Heart right ventricle (tissue), 16 donors: Measurements from ENCODE around the gene SLC2A4RG. TPM values are rescaled to one million over a fixed set of nuclear protein-coding genes. Genes with fewer than 3 reads are reported as not detected.
A peak's percentile ranks its signal among the peaks of the same experiment; 100 is the strongest.
"Not testable (repeated sequence)": the region's sequence is repeated elsewhere in the genome, so short reads cannot be mapped to it uniquely, and the experiment has no call there.

ENCODE experiments used
- ATAC-seq, 8 donors: fragments of 200-7000 bp; cut with Tn5 transposase; one replicate each; pipeline ENCODE4 v1.9.1; 2020; ENCODE audit warnings: mild to moderate bottlenecking in 8 of 8, moderate library complexity in 8 of 8, moderate number of reproducible peaks in 1 of 8
- DNase-seq, 2 donors: peaks; one replicate each; pipeline ENCODE4 v3.0.0-alpha.2; 2020
- H3K27ac ChIP-seq, 10 donors: fragments of 200-600 bp; sonication (generic) in 2 of 10; one replicate each; pipeline versions ENCODE4 v1.5.0 to v1.8.0; 2020 to 2022; ENCODE audit warnings: mild to moderate bottlenecking in 3 of 10
- H3K27me3 ChIP-seq, 7 donors: fragments of 200-600 bp; one replicate each; pipeline ENCODE4 v1.8.0; 2021 to 2022; ENCODE audit warnings: mild to moderate bottlenecking in 2 of 7
- H3K36me3 ChIP-seq, 9 donors: fragments of 200-600 bp; sonication (generic) in 1 of 9; one replicate each; pipeline versions ENCODE4 v1.5.0 to v1.8.0; 2020 to 2022; ENCODE audit warnings: mild to moderate bottlenecking in 2 of 9
- H3K4me1 ChIP-seq, 9 donors: fragments of 200-600 bp; sonication (generic) in 1 of 9; one replicate each; pipeline versions ENCODE4 v1.5.0 to v1.8.0; 2020 to 2022; ENCODE audit warnings: mild to moderate bottlenecking in 4 of 9
- H3K4me3 ChIP-seq, 10 donors: fragments of 200-600 bp; sonication (generic) in 2 of 10; one replicate each; pipeline versions ENCODE4 v1.5.0 to v1.8.0; 2020 to 2022; ENCODE audit warnings: mild to moderate bottlenecking in 7 of 10, moderate library complexity in 2 of 10
- H3K9me3 ChIP-seq, 11 donors: fragments of 200-600 bp in 10 of 11; sonication (generic) in 2 of 11; one replicate each; pipeline versions ENCODE4 v1.5.0 to v1.8.0; 2013 to 2022; ENCODE audit warnings: mild to moderate bottlenecking in 2 of 11, control low read depth in 1 of 11, moderate library complexity in 1 of 11
- WGBS, 2 donors: extraction: QIAGEN DNeasy Blood & Tissue Kit; methylation state at CpG; one replicate each; pipeline ENCODE4 v1.1.7; 2013; ENCODE audit warnings: inconsistent platforms in 1 of 2; 5-methylcytosine and 5-hydroxymethylcytosine counted together
- intact Hi-C, 10 donors: fragments of 100-400 bp; cut with DNase I; formaldehyde crosslinking; loops; one replicate each; pipeline versions ENCODE4 v1.11.1 to v1.14.2; 2022
- polyA plus RNA-seq, 2 donors: library from polyadenylated mRNA; stranded (reverse); fragments of 200-250 nt; gene quantifications; one replicate each; pipeline ENCODE4 v1.2.3, GENCODE V29; 2013
- total RNA-seq, 10 donors: library from RNA; stranded (reverse); fragmentation: NEBNext Ultra II Directional in 3 of 10; extraction: Animal tissue kit (Norgen Biotek cat#: 25700) in 3 of 10; gene quantifications; one replicate each; pipeline versions ENCODE4 v1.2.1 to v1.2.4, GENCODE V29; 2021 to 2023
- TF ChIP-seq, protein P1 (sequence below), 9 donors: fragments of 200-600 bp; sonication (generic) in 2 of 9; IDR thresholded peaks; one replicate each; pipeline versions ENCODE4 v1.5.0 to v1.8.0; 2021 to 2022; ENCODE audit warnings: antibody characterized with exemption in 9 of 9, mild to moderate bottlenecking in 5 of 9, moderate library complexity in 1 of 9
- donor health status: Arrhythmogenic right ventricular cardiomyopathy.
- donor health status: ischemic (EF 13 %, LVEDD 7.1; RV severe dilation, severe dysfunction).
- donor health status: healthy with polysubstance abuse.
- donor health status: DM: no; HTN: yes; CAD: no.
- donor health status: DM: no; HTN: no; CAD: no.
- donor health status: ischemic (EF 25% LVEDD 6.9; RV normal size, moderate dysfunction).
- donor health status: ischemic (EF 25% LVEDD 5.7; RV mildly dilated, moderate dysfunction).
- donor health status: healthy.
- donor health status: DM: yes; HTN: yes; CAD: no.
- donor health status: Ischemic cardiomyopathy.
- donor health status: ischemic (EF 35%, LVEDD 5.7; RV mildly dilated, moderate dysfunction).
- donor health status: nonischemic (EF 11% LVEDD 7.7; RV severe dilation, severe dysfunction).
- donor health status: DM: yes; HTN: yes; CAD: no.
- donor health status: PGD.
- donor health status: ischemic (EF 29% LVEDD 5.4; RV normal size, mild dysfunction).
- donor health status: nonischemic (EF 23%, LVEDD 6.1; RV moderate dilation, normal function).

SLC2A4RG gene
- total and polyA plus RNA-seq, 12 donors, result 36.3 to 114 (median 76.8) TPM

DNA sequence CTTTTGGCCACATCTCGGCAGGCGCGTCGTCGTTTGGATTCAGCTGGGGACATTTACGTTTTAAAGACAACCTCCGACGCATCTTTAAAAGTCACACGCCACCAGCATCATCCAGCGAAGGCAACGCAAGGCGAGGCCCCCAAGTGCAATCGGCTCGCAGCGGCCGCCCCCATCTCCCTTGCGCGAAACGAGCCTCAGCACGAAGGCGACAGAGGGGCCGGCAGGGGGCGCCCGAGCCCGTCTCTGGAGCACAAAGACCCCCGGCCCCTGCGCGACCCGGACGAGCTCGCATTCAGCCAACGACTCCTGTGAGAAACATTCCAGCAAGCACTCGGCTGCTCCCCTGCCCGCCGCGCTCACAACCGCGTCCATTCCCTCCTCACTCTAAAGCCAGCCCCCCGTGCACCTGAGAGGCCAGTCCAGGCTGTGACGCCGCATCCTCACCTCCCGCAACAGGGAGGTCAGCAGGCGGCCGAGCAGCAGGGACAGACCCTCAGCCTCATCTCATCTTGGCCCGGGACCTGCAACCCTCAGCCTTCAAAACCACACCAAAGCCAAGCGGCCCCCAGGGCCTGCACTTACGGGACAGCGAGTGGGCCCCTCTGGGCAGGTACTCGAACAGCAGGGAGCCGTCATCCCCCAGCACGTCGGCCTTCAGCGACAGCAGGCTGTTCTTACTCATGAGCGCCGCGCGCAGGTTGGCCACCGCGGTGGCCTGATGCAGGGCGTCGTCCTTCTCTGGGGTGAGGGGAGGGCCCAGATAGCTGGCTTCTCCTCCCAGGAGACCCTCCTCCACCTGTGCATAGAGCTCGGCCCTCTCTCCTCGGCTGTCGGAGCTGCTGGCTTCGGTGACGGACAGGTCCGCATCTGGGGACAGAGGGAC, 35.8 kb downstream of the SLC2A4RG start:
- no peaks in the 10 kb centered on the region for H3K9me3 ChIP-seq
- no peaks in the 10 kb centered on the region for H3K27me3 ChIP-seq
- peak overlapping the region in 2 of 10 donors; percentile 17 to 18 for H3K4me3 ChIP-seq
- TF ChIP-seq, protein P1, sequence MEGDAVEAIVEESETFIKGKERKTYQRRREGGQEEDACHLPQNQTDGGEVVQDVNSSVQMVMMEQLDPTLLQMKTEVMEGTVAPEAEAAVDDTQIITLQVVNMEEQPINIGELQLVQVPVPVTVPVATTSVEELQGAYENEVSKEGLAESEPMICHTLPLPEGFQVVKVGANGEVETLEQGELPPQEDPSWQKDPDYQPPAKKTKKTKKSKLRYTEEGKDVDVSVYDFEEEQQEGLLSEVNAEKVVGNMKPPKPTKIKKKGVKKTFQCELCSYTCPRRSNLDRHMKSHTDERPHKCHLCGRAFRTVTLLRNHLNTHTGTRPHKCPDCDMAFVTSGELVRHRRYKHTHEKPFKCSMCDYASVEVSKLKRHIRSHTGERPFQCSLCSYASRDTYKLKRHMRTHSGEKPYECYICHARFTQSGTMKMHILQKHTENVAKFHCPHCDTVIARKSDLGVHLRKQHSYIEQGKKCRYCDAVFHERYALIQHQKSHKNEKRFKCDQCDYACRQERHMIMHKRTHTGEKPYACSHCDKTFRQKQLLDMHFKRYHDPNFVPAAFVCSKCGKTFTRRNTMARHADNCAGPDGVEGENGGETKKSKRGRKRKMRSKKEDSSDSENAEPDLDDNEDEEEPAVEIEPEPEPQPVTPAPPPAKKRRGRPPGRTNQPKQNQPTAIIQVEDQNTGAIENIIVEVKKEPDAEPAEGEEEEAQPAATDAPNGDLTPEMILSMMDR (IDR thresholded peaks at IDR 0.05), result peak; percentile 40 to 76 (median 65)
- peak overlapping the region in 1 of 10 donors; percentile 40 for H3K27ac ChIP-seq
- intact Hi-C loops, result loop anchor here in 2 of 10 donors (10.0 kb wide), 1 partner anchor 199 kb away; the partner anchor contains the start of gene SAMD10 (in 2 of the 2)
- WGBS, 2 donors, result 40 to 56% methylated on average over 67 of the region's 67 CpGs
- ATAC-seq, result peak in 6 of 8 donors; percentile 25 to 40 (median 36)
- H3K36me3 ChIP-seq, result peaks cover 0 to 35% (median 3%) of the 10 kb centered on the region in 9 donors
- peak in 1 of 2 donors; percentile 55 for DNase-seq
- peaks cover 0 to 38% (median 13%) of the 10 kb centered on the region in 9 donors for H3K4me1 ChIP-seq

DNA sequence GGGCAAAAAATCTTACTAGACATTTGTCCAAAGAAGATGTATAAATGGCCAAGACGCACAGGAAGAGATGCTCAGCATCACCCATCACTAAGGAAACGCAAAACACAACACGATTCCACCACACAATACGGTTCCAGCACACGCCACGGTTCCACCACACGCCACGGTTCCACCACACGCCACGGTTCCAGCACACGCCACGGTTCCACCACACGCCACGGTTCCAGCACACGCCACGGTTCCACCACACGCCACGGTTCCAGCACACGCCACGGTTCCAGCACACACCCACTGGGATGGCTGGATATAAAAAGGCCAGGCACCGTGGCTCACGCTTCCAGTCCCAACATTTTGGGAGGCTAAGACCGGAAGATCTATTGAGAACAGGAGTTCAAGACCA, 37.3 kb downstream of the SLC2A4RG start:
- Histone ChIP-seq H3K4me1 (peaks cover 0 to 38% (median 12%) of the 10 kb centered on the region in 9 donors), H3K36me3 (peaks cover 0 to 25% (median 0%) of the 10 kb centered on the region in 9 donors)
- H3K9me3 ChIP-seq, DNase-seq, H3K4me3 ChIP-seq, ATAC-seq, H3K27me3 ChIP-seq, H3K27ac ChIP-seq: not testable (repeated sequence)
- WGBS, 2 donors, result 86 to 91% methylated on average over 21 to 23 of the region's 23 CpGs
- intact Hi-C loops, result loop anchor here in 2 of 10 donors (10.0 kb wide), 1 partner anchor 198 kb away; the partner anchor contains the start of gene SAMD10 (in 2 of the 2)

DNA sequence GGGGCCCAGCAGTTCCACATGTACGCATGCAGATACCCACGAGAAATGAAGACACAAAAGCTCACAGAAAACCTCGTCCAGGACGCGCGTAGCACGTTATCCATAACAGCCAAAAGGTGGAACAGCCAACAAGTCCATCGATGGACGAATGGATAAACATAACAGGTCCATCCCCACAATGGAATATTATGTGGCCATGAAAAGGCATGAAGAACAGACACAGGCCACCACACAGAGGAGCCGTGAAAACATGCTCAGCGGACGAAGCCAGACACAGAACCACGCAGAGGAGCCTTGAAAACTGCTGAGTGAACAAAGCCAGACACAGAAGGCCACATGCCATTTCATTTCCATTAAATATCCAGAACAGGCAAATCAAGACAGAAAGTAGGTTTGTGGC, 38.0 kb downstream of the SLC2A4RG start:
- intact Hi-C loops, result loop anchor here in 2 of 10 donors (10.0 kb wide), 1 partner anchor 197 kb away; the partner anchor contains the start of gene SAMD10 (in 2 of the 2)
- H3K27me3 ChIP-seq, result no peaks in the 10 kb centered on the region
- ATAC-seq, result no peak
- TF ChIP-seq, protein P1 (IDR thresholded peaks at IDR 0.05), result no peak
- H3K36me3 ChIP-seq, result peaks cover 0 to 25% (median 0%) of the 10 kb centered on the region in 9 donors
- no peak overlapping the region for H3K27ac ChIP-seq
- peaks cover 0 to 33% (median 8%) of the 10 kb centered on the region in 9 donors for H3K4me1 ChIP-seq
- H3K9me3 ChIP-seq, result no peaks in the 10 kb centered on the region
- no peak for DNase-seq
- 96 to 97% methylated on average over 13 of the region's 13 CpGs for WGBS, 2 donors
- H3K4me3 ChIP-seq, result no peak overlapping the region

- Histone ChIP-seq H3K27me3 (no peaks in the 10 kb centered on the region), H3K27ac (no peak overlapping the region), H3K36me3 (peaks cover 0 to 26% (median 0%) of the 10 kb centered on the region in 9 donors), H3K4me3 (no peak overlapping the region), H3K9me3 (no peaks in the 10 kb centered on the region), H3K4me1 (peaks cover 0 to 28% (median 8%) of the 10 kb centered on the region in 9 donors)
- TF ChIP-seq, protein P1 (IDR thresholded peaks at IDR 0.05), result no peak
- intact Hi-C loops, result loop anchor here in 2 of 10 donors (10.0 kb wide), 1 partner anchor 197 kb away; the partner anchor contains the start of gene SAMD10 (in 2 of the 2)
- DNase-seq (no peak), ATAC-seq (no peak)
- 62 to 64% methylated on average over 19 of the region's 19 CpGs for WGBS, 2 donors
Observed at GRCh38 chr20:63778034-63778752, 38.6 kb downstream of the SLC2A4RG start.
